ENCODE results near the gene ADAM10. TPM values are rescaled to one million over a fixed set of nuclear protein-coding genes. Genes with fewer than 3 reads are reported as not detected.

Gene ADAM10
- total RNA-seq, 4 donors from 2014 or later, result 45.1 to 57.0 (median 52.5) TPM

GRCh38 chr15:58566029-58566428 is 183.5 kb downstream of the ADAM10 start:
- Histone ChIP-seq H3K9me3 (no peaks in the 10 kb centered on the region), H3K4me3 (no peak overlapping the region), H3K36me3 (no peaks in the 10 kb centered on the region), H3K4me1 (no peaks in the 10 kb centered on the region), H3K27me3 (no peaks in the 10 kb centered on the region), H3K27ac (no peak overlapping the region)
- no peak for DNase-seq (ENCODE audit: low spot score in 2 of 2)
- WGBS, result 74% methylated on average over 6 of the region's 6 CpGs
- TF ChIP-seq POLR2A (IDR thresholded peaks at IDR 0.05) (no peak), POLR2AphosphoS5 (IDR thresholded peaks at IDR 0.05) (no peak), EP300 (IDR thresholded peaks at IDR 0.05) (no peak), CTCF (IDR thresholded peaks at IDR 0.05) (no peak)

GRCh38 chr15:58565619-58566018 is 183.9 kb downstream of the ADAM10 start:
- WGBS, result 68% methylated on average over 4 of the region's 4 CpGs

GRCh38 chr15:58564981-58565380 is 184.5 kb downstream of the ADAM10 start:
- H3K27me3 ChIP-seq, result no peaks in the 10 kb centered on the region
- no peaks in the 10 kb centered on the region for H3K9me3 ChIP-seq
- DNase-seq (ENCODE audit: low spot score in 2 of 2), result no peak
- no peaks in the 10 kb centered on the region for H3K4me1 ChIP-seq
- H3K27ac ChIP-seq, result no peak overlapping the region
- WGBS, result 86% methylated on average over 5 of the region's 6 CpGs
- H3K4me3 ChIP-seq, result no peak overlapping the region
- TF ChIP-seq CTCF (IDR thresholded peaks at IDR 0.05), result no peak
- TF ChIP-seq POLR2A (IDR thresholded peaks at IDR 0.05), result no peak
- TF ChIP-seq POLR2AphosphoS5 (IDR thresholded peaks at IDR 0.05), result no peak
- no peak for TF ChIP-seq EP300 (IDR thresholded peaks at IDR 0.05)
- no peaks in the 10 kb centered on the region for H3K36me3 ChIP-seq

More at GRCh38 chr15:58565619-58566018, 183.9 kb downstream of the ADAM10 start:
- Histone ChIP-seq H3K9me3 (no peaks in the 10 kb centered on the region), H3K27me3 (no peaks in the 10 kb centered on the region), H3K4me1 (no peaks in the 10 kb centered on the region), H3K4me3 (no peak overlapping the region), H3K27ac (no peak overlapping the region), H3K36me3 (no peaks in the 10 kb centered on the region)
- TF ChIP-seq POLR2AphosphoS5 (IDR thresholded peaks at IDR 0.05), result no peak
- no peak for TF ChIP-seq POLR2A (IDR thresholded peaks at IDR 0.05)
- no peak for TF ChIP-seq CTCF (IDR thresholded peaks at IDR 0.05)
- TF ChIP-seq EP300 (IDR thresholded peaks at IDR 0.05), result no peak
- DNase-seq (ENCODE audit: low spot score in 2 of 2), result no peak

GRCh38 chr15:58562135-58562534 is 187.4 kb downstream of the ADAM10 start:
- 45% methylated on average over 3 of the region's 3 CpGs for WGBS
- Histone ChIP-seq H3K27me3 (no peaks in the 10 kb centered on the region), H3K9me3 (no peaks in the 10 kb centered on the region), H3K4me3 (no peak overlapping the region), H3K4me1 (no peaks in the 10 kb centered on the region), H3K27ac (no peak overlapping the region), H3K36me3 (no peaks in the 10 kb centered on the region)
- no peak for DNase-seq (ENCODE audit: low spot score in 2 of 2)
- TF ChIP-seq EP300 (IDR thresholded peaks at IDR 0.05) (no peak), POLR2AphosphoS5 (IDR thresholded peaks at IDR 0.05) (no peak), CTCF (IDR thresholded peaks at IDR 0.05) (no peak), POLR2A (IDR thresholded peaks at IDR 0.05) (no peak)

GRCh38 chr15:58561321-58561720 is 188.2 kb downstream of the ADAM10 start:
- Histone ChIP-seq H3K27ac (no peak overlapping the region), H3K36me3 (no peaks in the 10 kb centered on the region), H3K4me3 (no peak overlapping the region), H3K27me3 (no peaks in the 10 kb centered on the region), H3K9me3 (no peaks in the 10 kb centered on the region), H3K4me1 (peaks cover 4% of the 10 kb centered on the region)
- DNase-seq (ENCODE audit: low spot score in 2 of 2), result no peak
- TF ChIP-seq EP300 (IDR thresholded peaks at IDR 0.05) (no peak), CTCF (IDR thresholded peaks at IDR 0.05) (no peak), POLR2A (IDR thresholded peaks at IDR 0.05) (no peak), POLR2AphosphoS5 (IDR thresholded peaks at IDR 0.05) (no peak)
- 0% methylated on average over 1 of the region's 1 CpG for WGBS
